K562 (cell line): ENCODE results near the gene SLC41A3. TPM values are rescaled to one million over a fixed set of nuclear protein-coding genes. Genes with fewer than 3 reads are reported as not detected.

Experiments used
- ATAC-seq: fragments of 200-7000 bp; cut with Tn5 transposase; 3 replicates; pipeline ENCODE4 v1.9.1; 2020; ENCODE audit warnings: moderate library complexity
- BruUV-seq: library from RNA; stranded (reverse); fragments of 400-500 nt; replicated peaks from 2 replicates; lab custom pipeline; 2021; lab: Mats Ljungman, UMichigan
- CTCF ChIA-PET: fragments of 300-600 bp; formaldehyde crosslinking; extraction: SDS; loops from one replicate; lab custom pipeline; 2021; ENCODE audit warnings: low intra/inter-chr PET ratio; lab: Yijun Ruan, JAX
- POLR2A ChIA-PET: fragments of 300-600, 350-650 bp; sonication (Branson Sonifier 250); formaldehyde crosslinking; extraction: SDS; loops from one replicate; lab custom pipeline; 2021; ENCODE audit warnings: antibody characterized with exemption, inconsistent platforms; lab: Yijun Ruan, JAX
- DNase-seq, 4 experiments: peaks; one replicate each; pipeline versions ENCODE4 v3.0.0 to v3.0.0-alpha.2; 2011 to 2018; ENCODE audit warnings: low spot score in 3 of 4, mixed read lengths in 3 of 4; ENCODE audit errors: extremely low read depth in 1 of 4
- FAIRE-seq: peaks from 2 replicates; lab custom pipeline; 2011; peaks lifted over from hg19 to GRCh38; lab: Jason Lieb, UNC
- H2AFZ ChIP-seq: 2 replicates; pipeline ENCODE4 v1.6.0; 2011; ENCODE audit warnings: low read depth, low read length, control low read depth, inconsistent platforms
- H3K27ac ChIP-seq: fragments of 200-600 bp; 3 replicates; pipeline ENCODE4 v1.8.0; 2011; ENCODE audit warnings: low read depth, mild to moderate bottlenecking, control low read depth, inconsistent platforms, low read length, moderate library complexity, mixed read lengths; ENCODE audit errors: extremely low read depth
- H3K27me3 ChIP-seq, 2 experiments: fragments of 300-600 bp in 1 of 2; 2 replicates in 1 of 2; 3 replicates in 1 of 2; pipeline versions ENCODE4 v1.6.0 to v1.8.0; 2011; ENCODE audit warnings: inconsistent platforms in 2 of 2, low read length in 2 of 2, mild to moderate bottlenecking in 1 of 2, mixed read lengths in 1 of 2, moderate library complexity in 1 of 2; ENCODE audit not compliant: control insufficient read depth in 2 of 2, insufficient read depth in 2 of 2
- H3K36me3 ChIP-seq: fragments of 300-600 bp; 3 replicates; pipeline ENCODE4 v1.8.0; 2011; ENCODE audit warnings: mild to moderate bottlenecking, low read length, inconsistent platforms; ENCODE audit not compliant: control insufficient read depth, insufficient read depth
- H3K4me1 ChIP-seq, 2 experiments: fragments of 200-600 bp in 1 of 2; replicated peaks in 1 of 2; 2 replicates in 1 of 2; 3 replicates in 1 of 2; pipeline versions ENCODE4 v1.5.1 to v1.8.0; 2011; ENCODE audit warnings: inconsistent platforms in 2 of 2, low read length in 2 of 2, mild to moderate bottlenecking in 1 of 2, mixed read lengths in 1 of 2, moderate library complexity in 1 of 2; ENCODE audit not compliant: control insufficient read depth in 2 of 2, insufficient read depth in 2 of 2
- H3K4me2 ChIP-seq: 2 replicates; pipeline ENCODE4 v1.6.1; 2011; ENCODE audit warnings: low read length, control low read depth, inconsistent platforms, mixed read lengths; ENCODE audit not compliant: insufficient read depth
- H3K4me3 ChIP-seq: fragments of 200-600 bp; sonication (generic), shearing (Covaris generic); 2 replicates; pipeline ENCODE4 v1.5.1; 2016; ENCODE audit warnings: control low read depth, inconsistent platforms
- H3K79me2 ChIP-seq: fragments of 200-600 bp; 3 replicates; pipeline ENCODE4 v1.8.0; 2011; ENCODE audit warnings: low read length, inconsistent platforms; ENCODE audit not compliant: control insufficient read depth, insufficient read depth
- H3K9ac ChIP-seq, 2 experiments: 2 replicates each; pipeline versions ENCODE4 v1.6.0 to v1.6.1; 2011; ENCODE audit warnings: low read depth in 2 of 2, low read length in 2 of 2, control low read depth in 1 of 2, inconsistent platforms in 1 of 2, mild to moderate bottlenecking in 1 of 2, mixed read lengths in 1 of 2; ENCODE audit not compliant: insufficient read depth in 1 of 2
- H3K9me1 ChIP-seq: one replicate; pipeline ENCODE4 v1.6.0; 2011; ENCODE audit warnings: inconsistent platforms, mild to moderate bottlenecking, low read length, moderate library complexity; ENCODE audit not compliant: control insufficient read depth, insufficient read depth
- H3K9me3 ChIP-seq: replicated peaks from 2 replicates; pipeline ENCODE4 v1.5.1; 2011; ENCODE audit warnings: low read depth, low read length, inconsistent platforms; ENCODE audit not compliant: control insufficient read depth, insufficient read depth
- H4K20me1 ChIP-seq: replicated peaks from 2 replicates; pipeline ENCODE4 v1.6.1; 2011; ENCODE audit warnings: low read length, inconsistent platforms, mixed read lengths; ENCODE audit not compliant: control insufficient read depth, insufficient read depth
- ARID3B ChIP-seq: fragments of 250-450 bp; sonication (Bioruptor Pico); IDR thresholded peaks from 2 replicates; pipeline ENCODE4 v1.4.0; 2020; ENCODE audit warnings: borderline replicate concordance
- CHD4 ChIP-seq: fragments of 200-600 bp; sonication (generic); IDR thresholded peaks from 3 replicates; pipeline ENCODE4 v1.6.1; 2012; ENCODE audit warnings: low read depth, mild to moderate bottlenecking, mixed read lengths, low read length, inconsistent platforms; ENCODE audit not compliant: insufficient read depth, insufficient replicate concordance, poor library complexity, severe bottlenecking
- E2F3 ChIP-seq: fragments of 250-450 bp; sonication (Bioruptor Pico); IDR thresholded peaks from 2 replicates; pipeline ENCODE4 v1.4.0; 2020; ENCODE audit warnings: mild to moderate bottlenecking
- ETS2 ChIP-seq: IDR thresholded peaks from 2 replicates; pipeline ENCODE4 v1.6.1; 2016; ENCODE audit warnings: borderline replicate concordance, missing genetic modification characterization, mild to moderate bottlenecking, moderate library complexity, missing compliant biosample characterization; ENCODE audit not compliant: poor library complexity, severe bottlenecking
- KHSRP ChIP-seq: fragments of 450-650 bp; IDR thresholded peaks from 2 replicates; pipeline ENCODE4 v1.6.1; 2017
- KLF1 ChIP-seq: fragments of 450-650 bp; IDR thresholded peaks from 2 replicates; pipeline ENCODE4 v1.6.1; 2016; ENCODE audit warnings: missing genetic modification characterization, missing compliant biosample characterization
- ZNF778 ChIP-seq: fragments of 450-650 bp; formaldehyde crosslinking; IDR thresholded peaks from 2 replicates; pipeline ENCODE4 v1.4.0; 2020; ENCODE audit warnings: mild to moderate bottlenecking, moderate library complexity
- WGBS: fragments of 100-300 bp; shearing (Covaris generic); methylation state at CpG from one replicate; pipeline ENCODE4 v1.1.6; 2016; ENCODE audit warnings: low coverage, mixed read lengths; ENCODE audit not compliant: insufficient coverage; ENCODE audit errors: missing lambda C conversion rate; 5-methylcytosine and 5-hydroxymethylcytosine counted together
- in situ Hi-C: fragments of 300-500 bp; cut with MboI; formaldehyde crosslinking; loops from 4 replicates; pipeline ENCODE4 v1.15.0; 2018; ENCODE audit warnings: inconsistent platforms, mixed read lengths
- intact Hi-C: fragments of 100-400 bp; cut with micrococcal nuclease; formaldehyde crosslinking; loops from 2 replicates; pipeline ENCODE4 v1.14.2; 2022
- polyA plus RNA-seq, 8 experiments: library from polyadenylated mRNA; depleted of rRNA in 4 of 8; stranded (reverse) in 5 of 8; unstranded in 3 of 8; fragments of >200 nt; fragmentation: Nextera tagmentation in 2 of 8; fragmentation: Illumina TruSeq in 1 of 8; extraction: Ambion mirVana in 2 of 8; extraction: Trizol in 1 of 8; gene quantifications; 2 replicates each; pipeline versions ENCODE4 v1.2.1 to v1.2.3, GENCODE V29; 2011 to 2014; ENCODE audit warnings: inconsistent platforms in 1 of 8, missing spikeins in 1 of 8
- total RNA-seq, 7 experiments: library from RNA; depleted of rRNA in 6 of 7; stranded (reverse); fragments of >200 nt in 6 of 7; fragmentation: Illumina TruSeq in 2 of 7; extraction: Trizol in 2 of 7; gene quantifications; 2 replicates each; pipeline versions ENCODE4 v1.2.1 to v1.2.3, GENCODE V29; 2011 to 2021; ENCODE audit warnings: low replicate concordance in 1 of 7
- TF ChIP-seq, protein P1 (sequence below): sonication (generic); formaldehyde crosslinking; IDR thresholded peaks from 2 replicates; pipeline ENCODE4 v1.8.0; 2022; ENCODE audit warnings: missing genetic modification reagents, mild to moderate bottlenecking, borderline replicate concordance

The SLC41A3 gene
- total and polyA plus RNA-seq, 9 of the 15 experiments (the other 6 are each of a cell fraction or from before 2014, with no cell fraction given) = 4.1 to 20.7 (median 11.2) TPM

DNA sequence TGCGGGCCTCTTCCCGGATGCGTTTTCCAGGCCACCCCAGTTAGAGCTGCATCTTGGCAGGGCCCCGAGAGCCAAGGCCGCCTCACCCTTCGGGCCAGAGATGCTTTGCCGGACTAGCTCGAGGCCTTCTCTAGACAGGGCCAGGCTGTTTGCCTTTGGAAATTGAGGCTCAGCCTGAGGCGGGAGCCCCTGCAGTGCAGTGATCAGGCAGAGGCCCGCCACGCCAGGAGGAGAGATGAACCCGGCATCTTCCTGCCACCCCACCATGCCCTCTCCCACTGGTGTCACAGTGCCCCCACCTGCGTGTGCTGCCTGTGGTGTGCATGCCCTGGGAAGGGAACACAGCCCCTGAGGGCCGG, 123.9 kb downstream of the SLC41A3 start:
- ChIA-PET CTCF (no interaction called here), POLR2A (no interaction called here)
- Histone ChIP-seq H3K36me3 (no peaks in the 10 kb centered on the region), H3K27ac (no peak overlapping the region), H3K27me3 (peaks cover 0 to 27% of the 10 kb centered on the region in 2 experiments; a peak in 2 of 5 replicates), H3K9ac (no peak overlapping the region), H4K20me1 (no peaks in the 10 kb centered on the region), H3K4me3 (no peak overlapping the region), H3K4me1 (peaks cover 0 to 11% of the 10 kb centered on the region in 2 experiments; a peak in 2 of 5 replicates), H3K9me3 (no peaks in the 10 kb centered on the region), H3K9me1 (no peaks in the 10 kb centered on the region), H3K79me2 (no peaks in the 10 kb centered on the region), H2AFZ (no peak overlapping the region), H3K4me2 (no peak overlapping the region)
- TF ChIP-seq ARID3B (CRISPR knock-in tag) (no peak), CHD4 (no peak), ETS2 (tag) (no peak), KLF1 (tag) (no peak), E2F3 (no peak), ZNF778 (CRISPR knock-in tag) (no peak), KHSRP (no peak)
- TF ChIP-seq, protein P1, sequence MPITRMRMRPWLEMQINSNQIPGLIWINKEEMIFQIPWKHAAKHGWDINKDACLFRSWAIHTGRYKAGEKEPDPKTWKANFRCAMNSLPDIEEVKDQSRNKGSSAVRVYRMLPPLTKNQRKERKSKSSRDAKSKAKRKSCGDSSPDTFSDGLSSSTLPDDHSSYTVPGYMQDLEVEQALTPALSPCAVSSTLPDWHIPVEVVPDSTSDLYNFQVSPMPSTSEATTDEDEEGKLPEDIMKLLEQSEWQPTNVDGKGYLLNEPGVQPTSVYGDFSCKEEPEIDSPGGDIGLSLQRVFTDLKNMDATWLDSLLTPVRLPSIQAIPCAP (CRISPR knock-in tag) = no peak
- no peak for FAIRE-seq
- DNase-seq = no peak
- in situ Hi-C loops (no loop called here), intact Hi-C loops (no loop called here)
- 0% methylated on average over 8 of the region's 14 CpGs for WGBS
- BruUV-seq = no TSS peak
- no peak for ATAC-seq
